K562 (cell line): ENCODE measurements around the gene CUL9. TPM values are rescaled to one million over a fixed set of nuclear protein-coding genes. Genes with fewer than 3 reads are reported as not detected.

Experiments
- ATAC-seq: fragments of 200-7000 bp; cut with Tn5 transposase; 3 replicates; pipeline ENCODE4 v1.9.1; 2020; ENCODE audit warnings: moderate library complexity
- BruUV-seq: library from RNA; stranded (reverse); fragments of 400-500 nt; replicated peaks from 2 replicates; lab custom pipeline; 2021; lab: Mats Ljungman, UMichigan
- CTCF ChIA-PET: fragments of 300-600 bp; formaldehyde crosslinking; extraction: SDS; loops from one replicate; lab custom pipeline; 2021; ENCODE audit warnings: low intra/inter-chr PET ratio; lab: Yijun Ruan, JAX
- POLR2A ChIA-PET: fragments of 300-600, 350-650 bp; sonication (Branson Sonifier 250); formaldehyde crosslinking; extraction: SDS; loops from one replicate; lab custom pipeline; 2021; ENCODE audit warnings: antibody characterized with exemption, inconsistent platforms; lab: Yijun Ruan, JAX
- DNase-seq, 4 experiments: peaks; one replicate each; pipeline versions ENCODE4 v3.0.0 to v3.0.0-alpha.2; 2011 to 2018; ENCODE audit warnings: low spot score in 3 of 4, mixed read lengths in 3 of 4; ENCODE audit errors: extremely low read depth in 1 of 4
- FAIRE-seq: peaks from 2 replicates; lab custom pipeline; 2011; peaks lifted over from hg19 to GRCh38; lab: Jason Lieb, UNC
- H2AFZ ChIP-seq: 2 replicates; pipeline ENCODE4 v1.6.0; 2011; ENCODE audit warnings: low read depth, low read length, control low read depth, inconsistent platforms
- H3K27ac ChIP-seq: fragments of 200-600 bp; 3 replicates; pipeline ENCODE4 v1.8.0; 2011; ENCODE audit warnings: low read depth, mild to moderate bottlenecking, control low read depth, inconsistent platforms, low read length, moderate library complexity, mixed read lengths; ENCODE audit errors: extremely low read depth
- H3K27me3 ChIP-seq, 2 experiments: fragments of 300-600 bp in 1 of 2; 2 replicates in 1 of 2; 3 replicates in 1 of 2; pipeline versions ENCODE4 v1.6.0 to v1.8.0; 2011; ENCODE audit warnings: inconsistent platforms in 2 of 2, low read length in 2 of 2, mild to moderate bottlenecking in 1 of 2, mixed read lengths in 1 of 2, moderate library complexity in 1 of 2; ENCODE audit not compliant: control insufficient read depth in 2 of 2, insufficient read depth in 2 of 2
- H3K36me3 ChIP-seq: fragments of 300-600 bp; 3 replicates; pipeline ENCODE4 v1.8.0; 2011; ENCODE audit warnings: mild to moderate bottlenecking, low read length, inconsistent platforms; ENCODE audit not compliant: control insufficient read depth, insufficient read depth
- H3K4me1 ChIP-seq, 2 experiments: fragments of 200-600 bp in 1 of 2; replicated peaks in 1 of 2; 2 replicates in 1 of 2; 3 replicates in 1 of 2; pipeline versions ENCODE4 v1.5.1 to v1.8.0; 2011; ENCODE audit warnings: inconsistent platforms in 2 of 2, low read length in 2 of 2, mild to moderate bottlenecking in 1 of 2, mixed read lengths in 1 of 2, moderate library complexity in 1 of 2; ENCODE audit not compliant: control insufficient read depth in 2 of 2, insufficient read depth in 2 of 2
- H3K4me2 ChIP-seq: 2 replicates; pipeline ENCODE4 v1.6.1; 2011; ENCODE audit warnings: low read length, control low read depth, inconsistent platforms, mixed read lengths; ENCODE audit not compliant: insufficient read depth
- H3K4me3 ChIP-seq: fragments of 200-600 bp; sonication (generic), shearing (Covaris generic); 2 replicates; pipeline ENCODE4 v1.5.1; 2016; ENCODE audit warnings: control low read depth, inconsistent platforms
- H3K79me2 ChIP-seq: fragments of 200-600 bp; 3 replicates; pipeline ENCODE4 v1.8.0; 2011; ENCODE audit warnings: low read length, inconsistent platforms; ENCODE audit not compliant: control insufficient read depth, insufficient read depth
- H3K9ac ChIP-seq, 2 experiments: 2 replicates each; pipeline versions ENCODE4 v1.6.0 to v1.6.1; 2011; ENCODE audit warnings: low read depth in 2 of 2, low read length in 2 of 2, control low read depth in 1 of 2, inconsistent platforms in 1 of 2, mild to moderate bottlenecking in 1 of 2, mixed read lengths in 1 of 2; ENCODE audit not compliant: insufficient read depth in 1 of 2
- H3K9me1 ChIP-seq: one replicate; pipeline ENCODE4 v1.6.0; 2011; ENCODE audit warnings: inconsistent platforms, mild to moderate bottlenecking, low read length, moderate library complexity; ENCODE audit not compliant: control insufficient read depth, insufficient read depth
- H3K9me3 ChIP-seq: replicated peaks from 2 replicates; pipeline ENCODE4 v1.5.1; 2011; ENCODE audit warnings: low read depth, low read length, inconsistent platforms; ENCODE audit not compliant: control insufficient read depth, insufficient read depth
- H4K20me1 ChIP-seq: replicated peaks from 2 replicates; pipeline ENCODE4 v1.6.1; 2011; ENCODE audit warnings: low read length, inconsistent platforms, mixed read lengths; ENCODE audit not compliant: control insufficient read depth, insufficient read depth
- MLLT1 ChIP-seq, 2 experiments: fragments of 450-650 bp; IDR thresholded peaks; 2 replicates each; pipeline ENCODE4 v1.6.1; 2016
- MTA3 ChIP-seq: fragments of 450-650 bp; formaldehyde crosslinking; IDR thresholded peaks from 2 replicates; pipeline ENCODE4 v1.6.1; 2017; ENCODE audit warnings: mild to moderate bottlenecking, borderline replicate concordance
- ZNF584 ChIP-seq: fragments of 200-800 bp; sonication (Bioruptor generic); IDR thresholded peaks from 2 replicates; pipeline ENCODE4 v1.6.1; 2016; ENCODE audit warnings: low read depth, mild to moderate bottlenecking, missing genetic modification characterization, missing compliant biosample characterization
- WGBS: fragments of 100-300 bp; shearing (Covaris generic); methylation state at CpG from one replicate; pipeline ENCODE4 v1.1.6; 2016; ENCODE audit warnings: low coverage, mixed read lengths; ENCODE audit not compliant: insufficient coverage; ENCODE audit errors: missing lambda C conversion rate; 5-methylcytosine and 5-hydroxymethylcytosine counted together
- in situ Hi-C: fragments of 300-500 bp; cut with MboI; formaldehyde crosslinking; loops from 4 replicates; pipeline ENCODE4 v1.15.0; 2018; ENCODE audit warnings: inconsistent platforms, mixed read lengths
- intact Hi-C: fragments of 100-400 bp; cut with micrococcal nuclease; formaldehyde crosslinking; loops from 2 replicates; pipeline ENCODE4 v1.14.2; 2022
- polyA plus RNA-seq, 8 experiments: library from polyadenylated mRNA; depleted of rRNA in 4 of 8; stranded (reverse) in 5 of 8; unstranded in 3 of 8; fragments of >200 nt; fragmentation: Nextera tagmentation in 2 of 8; fragmentation: Illumina TruSeq in 1 of 8; extraction: Ambion mirVana in 2 of 8; extraction: Trizol in 1 of 8; gene quantifications; 2 replicates each; pipeline versions ENCODE4 v1.2.1 to v1.2.3, GENCODE V29; 2011 to 2014; ENCODE audit warnings: inconsistent platforms in 1 of 8, missing spikeins in 1 of 8
- total RNA-seq, 7 experiments: library from RNA; depleted of rRNA in 6 of 7; stranded (reverse); fragments of >200 nt in 6 of 7; fragmentation: Illumina TruSeq in 2 of 7; extraction: Trizol in 2 of 7; gene quantifications; 2 replicates each; pipeline versions ENCODE4 v1.2.1 to v1.2.3, GENCODE V29; 2011 to 2021; ENCODE audit warnings: low replicate concordance in 1 of 7
- TF ChIP-seq, protein P1 (sequence below), 2 experiments: fragments of 450-650 bp in 1 of 2; sonication (generic) in 1 of 2; formaldehyde crosslinking; conservative IDR thresholded peaks; 2 replicates each; pipeline versions ENCODE4 v1.4.0 to v1.8.1; 2020 to 2022; ENCODE audit warnings: mild to moderate bottlenecking in 1 of 2, missing genetic modification reagents in 1 of 2

CUL9 gene
- total and polyA plus RNA-seq, 9 of the 15 experiments (the other 6 are each of a cell fraction or from before 2014, with no cell fraction given) = 0.50 to 20.7 (median 6.6) TPM

GRCh38 chr6:43217351-43217750, 35.4 kb downstream of the CUL9 start:
- no peaks in the 10 kb centered on the region for H4K20me1 ChIP-seq
- ChIA-PET CTCF (no interaction called here), POLR2A (interaction anchor here (0.6 to 10.7 kb wide), 2 partner anchors 9 to 50 kb away, joined by 4 to 118 read pairs; partner anchors contain the start of gene DNPH1)
- DNase-seq (no peak), ATAC-seq (no peak), FAIRE-seq (peak; percentile 11)
- H3K9me1 ChIP-seq = no peaks in the 10 kb centered on the region
- no peak overlapping the region for H3K27ac ChIP-seq
- no peaks in the 10 kb centered on the region for H3K27me3 ChIP-seq
- TF ChIP-seq ZNF584 (CRISPR knock-in tag) = no peak
- no peak for TF ChIP-seq MLLT1 (IDR thresholded peaks at IDR 0.05)
- TF ChIP-seq MTA3 = no peak
- TF ChIP-seq, protein P1, sequence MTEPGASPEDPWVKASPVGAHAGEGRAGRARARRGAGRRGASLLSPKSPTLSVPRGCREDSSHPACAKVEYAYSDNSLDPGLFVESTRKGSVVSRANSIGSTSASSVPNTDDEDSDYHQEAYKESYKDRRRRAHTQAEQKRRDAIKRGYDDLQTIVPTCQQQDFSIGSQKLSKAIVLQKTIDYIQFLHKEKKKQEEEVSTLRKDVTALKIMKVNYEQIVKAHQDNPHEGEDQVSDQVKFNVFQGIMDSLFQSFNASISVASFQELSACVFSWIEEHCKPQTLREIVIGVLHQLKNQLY (CRISPR knock-in tag; conservative IDR thresholded peaks at IDR 0.05) = no peak
- H2AFZ ChIP-seq = no peak overlapping the region
- H3K36me3 ChIP-seq = no peaks in the 10 kb centered on the region
- no peaks in the 10 kb centered on the region for H3K9me3 ChIP-seq
- H3K79me2 ChIP-seq = no peaks in the 10 kb centered on the region
- no peak overlapping the region for H3K9ac ChIP-seq
- H3K4me2 ChIP-seq = no peak overlapping the region
- 52% methylated on average over 5 of the region's 5 CpGs for WGBS
- no TSS peak for BruUV-seq
- no peak overlapping the region for H3K4me3 ChIP-seq
- peaks cover 12 to 31% of the 10 kb centered on the region in 2 experiments; a peak in 4 of 5 replicates for H3K4me1 ChIP-seq
- in situ Hi-C loops (no loop called here), intact Hi-C loops (no loop called here)
